ENCODE results near the gene MTPN. TPM values are rescaled to one million over a fixed set of nuclear protein-coding genes. Genes with fewer than 3 reads are reported as not detected.

MTPN gene
- polyA plus RNA-seq, 1 experiment, result 99.4 TPM

DNA sequence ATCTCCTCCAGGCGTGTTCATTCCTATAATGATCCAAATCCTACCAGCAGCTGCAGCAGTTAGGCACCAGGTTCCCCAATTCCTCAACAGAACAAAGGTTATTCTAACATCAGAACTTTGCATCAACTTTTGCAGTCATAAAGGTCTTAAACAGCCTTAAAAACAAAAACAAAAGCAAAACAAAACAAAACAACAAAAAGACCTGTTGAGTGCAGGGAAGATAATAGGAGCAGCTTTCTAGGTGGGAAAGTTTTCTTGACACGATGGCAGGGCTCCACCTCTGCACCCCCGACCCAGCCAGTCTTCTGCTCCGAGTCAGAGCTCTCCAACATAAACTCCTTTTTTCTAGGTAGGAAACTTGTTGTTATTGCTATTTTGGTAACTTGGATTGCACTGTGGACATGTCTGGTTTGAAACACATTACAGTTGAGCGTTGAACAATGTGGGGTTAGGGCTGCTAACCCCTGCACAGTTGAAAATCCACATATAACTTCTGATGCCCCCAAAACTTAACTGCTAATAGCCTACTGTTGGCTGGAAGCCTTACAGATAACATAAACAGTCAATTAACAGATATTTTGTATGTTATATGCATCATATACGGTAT lies 77.6 kb downstream of the MTPN start:
- TF ChIP-seq, protein P1, sequence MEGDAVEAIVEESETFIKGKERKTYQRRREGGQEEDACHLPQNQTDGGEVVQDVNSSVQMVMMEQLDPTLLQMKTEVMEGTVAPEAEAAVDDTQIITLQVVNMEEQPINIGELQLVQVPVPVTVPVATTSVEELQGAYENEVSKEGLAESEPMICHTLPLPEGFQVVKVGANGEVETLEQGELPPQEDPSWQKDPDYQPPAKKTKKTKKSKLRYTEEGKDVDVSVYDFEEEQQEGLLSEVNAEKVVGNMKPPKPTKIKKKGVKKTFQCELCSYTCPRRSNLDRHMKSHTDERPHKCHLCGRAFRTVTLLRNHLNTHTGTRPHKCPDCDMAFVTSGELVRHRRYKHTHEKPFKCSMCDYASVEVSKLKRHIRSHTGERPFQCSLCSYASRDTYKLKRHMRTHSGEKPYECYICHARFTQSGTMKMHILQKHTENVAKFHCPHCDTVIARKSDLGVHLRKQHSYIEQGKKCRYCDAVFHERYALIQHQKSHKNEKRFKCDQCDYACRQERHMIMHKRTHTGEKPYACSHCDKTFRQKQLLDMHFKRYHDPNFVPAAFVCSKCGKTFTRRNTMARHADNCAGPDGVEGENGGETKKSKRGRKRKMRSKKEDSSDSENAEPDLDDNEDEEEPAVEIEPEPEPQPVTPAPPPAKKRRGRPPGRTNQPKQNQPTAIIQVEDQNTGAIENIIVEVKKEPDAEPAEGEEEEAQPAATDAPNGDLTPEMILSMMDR (IDR thresholded peaks at IDR 0.05; ENCODE audit: insufficient read depth, low read depth, low read length), result no peak
- ChIA-PET POLR2A (no interaction called here), CTCF (no interaction called here)
- DNase-seq (ENCODE audit: low read depth), result no peak
- H3K36me3 ChIP-seq (ENCODE audit: control insufficient read depth, insufficient read depth, low read length), result no peaks in the 10 kb centered on the region
- no peaks in the 10 kb centered on the region for H3K27me3 ChIP-seq (ENCODE audit: control insufficient read depth, insufficient read depth, low read length)
- H3K4me3 ChIP-seq (ENCODE audit: low read depth, low read length), result no peak overlapping the region

DNA sequence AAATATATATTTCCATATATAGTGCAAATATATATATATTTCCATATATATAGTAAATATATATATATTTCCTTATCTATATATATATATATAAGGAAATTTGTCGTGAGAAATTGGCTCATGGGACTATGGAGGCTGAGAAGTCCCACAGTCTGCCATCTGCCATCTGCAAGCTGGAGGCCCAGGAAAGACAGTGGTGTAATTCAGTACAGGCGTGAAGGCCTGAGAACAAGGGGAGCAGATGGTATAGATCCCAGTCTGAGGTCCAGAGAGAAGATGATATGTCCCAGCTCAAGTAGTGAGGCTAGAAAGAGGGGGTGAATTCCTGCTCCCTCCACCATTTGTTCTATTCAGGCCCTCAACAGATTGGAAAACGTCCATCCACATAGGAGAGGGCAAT lies 78.9 kb downstream of the MTPN start:
- ChIA-PET CTCF (no interaction called here), POLR2A (no interaction called here)
- no peak for DNase-seq (ENCODE audit: low read depth)
- no peaks in the 10 kb centered on the region for H3K36me3 ChIP-seq (ENCODE audit: control insufficient read depth, insufficient read depth, low read length)
- H3K4me3 ChIP-seq (ENCODE audit: low read depth, low read length), result no peak overlapping the region
- TF ChIP-seq, protein P1 (IDR thresholded peaks at IDR 0.05; ENCODE audit: insufficient read depth, low read depth, low read length), result no peak
- H3K27me3 ChIP-seq (ENCODE audit: control insufficient read depth, insufficient read depth, low read length), result no peaks in the 10 kb centered on the region

DNA sequence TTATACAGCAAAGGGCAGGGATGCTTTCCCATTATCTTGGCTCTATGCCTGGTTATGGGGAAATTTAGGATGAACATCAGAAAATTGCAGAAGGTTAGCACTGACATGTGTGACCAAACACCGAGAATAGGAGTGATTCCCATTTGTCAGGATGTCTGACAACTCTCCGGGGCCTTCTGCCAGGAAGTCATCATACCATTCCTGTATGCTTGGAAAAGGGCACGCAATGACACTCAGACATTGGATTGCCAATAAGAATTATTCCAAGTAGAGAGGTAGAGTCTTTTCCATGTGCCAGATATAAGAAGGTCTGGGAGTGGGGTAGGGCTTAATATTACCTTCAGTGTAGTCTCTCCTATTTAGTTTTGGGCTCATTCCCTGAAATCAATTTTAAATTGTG lies 82.3 kb downstream of the MTPN start:
- DNase-seq (ENCODE audit: low read depth), result no peak
- TF ChIP-seq, protein P1 (IDR thresholded peaks at IDR 0.05; ENCODE audit: insufficient read depth, low read depth, low read length), result no peak
- CTCF ChIA-PET, result no interaction called here

DNA sequence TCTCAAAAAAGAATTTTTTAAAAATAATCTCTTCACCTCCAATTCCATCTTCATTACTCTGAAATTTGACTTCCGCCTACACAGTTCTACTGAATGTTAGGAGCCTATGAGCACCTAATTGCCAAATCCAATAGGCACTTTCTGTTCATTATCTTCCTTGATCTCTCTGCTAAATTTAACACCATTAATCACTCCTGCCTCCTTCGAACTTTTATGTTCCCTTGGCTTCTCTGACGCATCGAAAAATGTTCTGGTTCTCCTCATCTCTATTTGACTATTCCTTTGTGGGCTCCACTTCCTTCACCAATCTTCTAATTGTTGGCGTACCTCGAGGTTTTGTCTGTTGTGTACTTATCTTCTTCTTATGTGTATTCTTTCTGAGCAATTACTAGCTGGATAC lies 87.3 kb downstream of the MTPN start:
- no peaks in the 10 kb centered on the region for H3K36me3 ChIP-seq (ENCODE audit: control insufficient read depth, insufficient read depth, low read length)
- DNase-seq (ENCODE audit: low read depth), result no peak
- H3K4me3 ChIP-seq (ENCODE audit: low read depth, low read length), result no peak overlapping the region
- ChIA-PET CTCF (no interaction called here), POLR2A (no interaction called here)
- TF ChIP-seq, protein P1 (IDR thresholded peaks at IDR 0.05; ENCODE audit: insufficient read depth, low read depth, low read length), result no peak
- no peaks in the 10 kb centered on the region; the same call in 1 of the 2 replicates for H3K27me3 ChIP-seq (ENCODE audit: control insufficient read depth, insufficient read depth, low read length)

More for the DNA sequence above, 82.3 kb downstream of the MTPN start:
- no peaks in the 10 kb centered on the region for H3K36me3 ChIP-seq (ENCODE audit: control insufficient read depth, insufficient read depth, low read length)
- POLR2A ChIA-PET, result no interaction called here
- no peaks in the 10 kb centered on the region for H3K27me3 ChIP-seq (ENCODE audit: control insufficient read depth, insufficient read depth, low read length)
- no peak overlapping the region for H3K4me3 ChIP-seq (ENCODE audit: low read depth, low read length)

- no peak for DNase-seq (ENCODE audit: low read depth)
- H3K27me3 ChIP-seq (ENCODE audit: control insufficient read depth, insufficient read depth, low read length), result no peaks in the 10 kb centered on the region; the same call in 1 of the 2 replicates
- CTCF ChIA-PET, result no interaction called here
- POLR2A ChIA-PET, result no interaction called here
- no peak overlapping the region for H3K4me3 ChIP-seq (ENCODE audit: low read depth, low read length)
- no peaks in the 10 kb centered on the region for H3K36me3 ChIP-seq (ENCODE audit: control insufficient read depth, insufficient read depth, low read length)
- TF ChIP-seq, protein P1 (IDR thresholded peaks at IDR 0.05; ENCODE audit: insufficient read depth, low read depth, low read length), result no peak
These were observed 88.4 kb downstream of the MTPN start for GRCh38 chr7:135888740-135889139.

Data from BJ (cell line).